WTC11 (cell line): ENCODE measurements around the gene FAM177A1. TPM values are rescaled to one million over a fixed set of nuclear protein-coding genes. Genes with fewer than 3 reads are reported as not detected.

Source experiments
- ATAC-seq: fragments of 200-7000 bp; cut with Tn5 transposase; 2 replicates; pipeline ENCODE4 v1.10.0; 2021; ENCODE audit warnings: mild to moderate bottlenecking, moderate library complexity
- CTCF ChIA-PET: fragments of 300-600 bp; sonication (Branson Sonifier 250); formaldehyde crosslinking; loops from one replicate; lab custom pipeline; 2021; ENCODE audit warnings: antibody characterized with exemption; lab: Charles Lee
- POLR2A ChIA-PET: fragments of 350-600 bp; sonication (Branson Sonifier 250); formaldehyde crosslinking; loops from one replicate; lab custom pipeline; 2021; ENCODE audit warnings: antibody characterized with exemption; lab: Charles Lee
- DNase-seq: peaks from one replicate; pipeline ENCODE4 v3.0.0; 2021; ENCODE audit warnings: low spot score
- H3K27ac Mint-ChIP-seq: 2 replicates; pipeline ENCODE4 v1.8.0; 2021; ENCODE audit warnings: mixed read lengths
- H3K27me3 Mint-ChIP-seq: 2 replicates; pipeline ENCODE4 v1.8.0; 2021; ENCODE audit warnings: low read depth, mild to moderate bottlenecking, moderate library complexity, mixed read lengths
- H3K36me3 Mint-ChIP-seq: 2 replicates; pipeline ENCODE4 v1.8.0; 2021; ENCODE audit warnings: mixed read lengths
- H3K4me1 Mint-ChIP-seq: 2 replicates; pipeline ENCODE4 v1.8.0; 2022; ENCODE audit warnings: mixed read lengths
- H3K4me3 Mint-ChIP-seq: 2 replicates; pipeline ENCODE4 v1.8.0; 2021; ENCODE audit warnings: mild to moderate bottlenecking, moderate library complexity, mixed read lengths
- H3K9me3 Mint-ChIP-seq: 2 replicates; pipeline ENCODE4 v1.8.0; 2021; ENCODE audit warnings: mixed read lengths
- ATF2 ChIP-seq: sonication (generic); formaldehyde crosslinking; IDR thresholded peaks from 2 replicates; pipeline ENCODE4 v1.8.1; 2022; ENCODE audit warnings: low read depth, missing genetic modification reagents, borderline replicate concordance
- CBFB ChIP-seq: sonication (generic); formaldehyde crosslinking; IDR thresholded peaks from 2 replicates; pipeline ENCODE4 v1.8.1; 2022; ENCODE audit warnings: mild to moderate bottlenecking, low read depth, missing genetic modification reagents
- E2F4 ChIP-seq: sonication (generic); formaldehyde crosslinking; IDR thresholded peaks from 2 replicates; pipeline ENCODE4 v1.8.1; 2022; ENCODE audit warnings: low read depth, mild to moderate bottlenecking, moderate library complexity, missing genetic modification reagents, borderline replicate concordance
- ETV6 ChIP-seq: sonication (generic); formaldehyde crosslinking; IDR thresholded peaks from 2 replicates; pipeline ENCODE4 v1.8.1; 2022; ENCODE audit warnings: mild to moderate bottlenecking, missing genetic modification reagents
- FOXK1 ChIP-seq: sonication (generic); formaldehyde crosslinking; IDR thresholded peaks from 2 replicates; pipeline ENCODE4 v1.8.0; 2022; ENCODE audit warnings: mild to moderate bottlenecking, moderate library complexity, missing genetic modification reagents
- HMGXB4 ChIP-seq: sonication (generic); formaldehyde crosslinking; IDR thresholded peaks from 2 replicates; pipeline ENCODE4 v1.8.1; 2023; ENCODE audit warnings: mild to moderate bottlenecking, moderate library complexity, missing genetic modification reagents
- JAZF1 ChIP-seq: fragments of 250-450 bp; sonication (Bioruptor Pico); IDR thresholded peaks from 2 replicates; pipeline ENCODE4 v1.9.0; 2021; ENCODE audit warnings: moderate library complexity, mild to moderate bottlenecking, inconsistent platforms
- KAT7 ChIP-seq: sonication (generic); formaldehyde crosslinking; IDR thresholded peaks from 2 replicates; pipeline ENCODE4 v1.8.1; 2023; ENCODE audit warnings: missing genetic modification reagents, mild to moderate bottlenecking, borderline replicate concordance
- MAX ChIP-seq: sonication (generic); formaldehyde crosslinking; IDR thresholded peaks from 2 replicates; pipeline ENCODE4 v1.8.0; 2022; ENCODE audit warnings: mild to moderate bottlenecking, missing genetic modification reagents
- NFYB ChIP-seq: sonication (generic); formaldehyde crosslinking; conservative IDR thresholded peaks from 2 replicates; pipeline ENCODE4 v1.8.0; 2022; ENCODE audit warnings: low read depth, missing genetic modification reagents
- PRDM15 ChIP-seq: sonication (generic); formaldehyde crosslinking; IDR thresholded peaks from 2 replicates; pipeline ENCODE4 v1.8.0; 2022; ENCODE audit warnings: missing genetic modification reagents
- SOX15 ChIP-seq: fragments of 250-450 bp; sonication (Bioruptor Pico); IDR thresholded peaks from 2 replicates; pipeline ENCODE4 v1.9.0; 2021; ENCODE audit warnings: mild to moderate bottlenecking
- SP1 ChIP-seq: sonication (generic); formaldehyde crosslinking; conservative IDR thresholded peaks from 2 replicates; pipeline ENCODE4 v1.8.1; 2022; ENCODE audit warnings: missing genetic modification reagents
- TEAD1 ChIP-seq: sonication (generic); formaldehyde crosslinking; IDR thresholded peaks from 2 replicates; pipeline ENCODE4 v1.8.0; 2022; ENCODE audit warnings: mild to moderate bottlenecking, missing genetic modification reagents
- ZNF138 ChIP-seq: sonication (generic); formaldehyde crosslinking; conservative IDR thresholded peaks from 2 replicates; pipeline ENCODE4 v1.8.1; 2022; ENCODE audit warnings: mild to moderate bottlenecking, moderate library complexity, missing genetic modification reagents
- ZNF219 ChIP-seq: sonication (generic); formaldehyde crosslinking; IDR thresholded peaks from 2 replicates; pipeline ENCODE4 v1.8.0; 2023; ENCODE audit warnings: missing genetic modification reagents, mild to moderate bottlenecking, borderline replicate concordance
- ZNF232 ChIP-seq: sonication (generic); formaldehyde crosslinking; IDR thresholded peaks from 2 replicates; pipeline ENCODE4 v1.8.0; 2022; ENCODE audit warnings: mild to moderate bottlenecking, missing genetic modification reagents
- ZNF396 ChIP-seq: fragments of 250-450 bp; sonication (Bioruptor Pico); IDR thresholded peaks from 2 replicates; pipeline ENCODE4 v1.8.0; 2021; ENCODE audit warnings: mild to moderate bottlenecking, moderate library complexity, borderline replicate concordance
- ZNF423 ChIP-seq: fragments of 250-450 bp; sonication (Bioruptor Pico); IDR thresholded peaks from 2 replicates; pipeline ENCODE4 v2.1.2; 2022; ENCODE audit warnings: mild to moderate bottlenecking, moderate library complexity
- ZNF532 ChIP-seq: fragments of 250-450 bp; sonication (Bioruptor Pico); IDR thresholded peaks from 2 replicates; pipeline ENCODE4 v1.9.0; 2021; ENCODE audit warnings: mild to moderate bottlenecking, borderline replicate concordance
- total RNA-seq: library from RNA; stranded (reverse); gene quantifications from 3 replicates; pipeline ENCODE4 v1.2.3, GENCODE V29; 2021

The FAM177A1 gene
- total RNA-seq, 1 experiment from 2014 or later: 44.7 TPM

GRCh38 chr14:35004839-35005238, 41.2 kb upstream of the FAM177A1 start:
- CTCF ChIA-PET: no interaction called here
- POLR2A ChIA-PET: no interaction called here

More at GRCh38 chr14:35004839-35005238, 41.2 kb upstream of the FAM177A1 start:
- Mint-ChIP-seq H3K9me3 (no peaks in the 10 kb centered on the region), H3K36me3 (peaks cover 18% of the 10 kb centered on the region), H3K27ac (no peak overlapping the region), H3K27me3 (no peaks in the 10 kb centered on the region), H3K4me3 (no peak overlapping the region), H3K4me1 (no peaks in the 10 kb centered on the region)
- TF ChIP-seq CBFB: no peak
- no peak for TF ChIP-seq HMGXB4 (CRISPR knock-in tag)
- TF ChIP-seq ZNF219: no peak
- no peak for TF ChIP-seq SOX15 (CRISPR knock-in tag)
- no peak for TF ChIP-seq TEAD1 (CRISPR knock-in tag)
- no peak for TF ChIP-seq PRDM15 (CRISPR knock-in tag)
- TF ChIP-seq ZNF396 (CRISPR knock-in tag): no peak
- TF ChIP-seq ZNF138: no peak
- TF ChIP-seq E2F4 (CRISPR knock-in tag): no peak
- TF ChIP-seq ATF2: no peak
- no peak for TF ChIP-seq SP1 (CRISPR knock-in tag)
- no peak for TF ChIP-seq FOXK1 (CRISPR knock-in tag)
- no peak for TF ChIP-seq ZNF532 (CRISPR knock-in tag)
- no peak for TF ChIP-seq NFYB (CRISPR knock-in tag)
- no peak for TF ChIP-seq ETV6
- no peak for TF ChIP-seq ZNF423 (CRISPR knock-in tag)
- TF ChIP-seq MAX (CRISPR knock-in tag): no peak
- no peak for TF ChIP-seq KAT7 (CRISPR knock-in tag)
- TF ChIP-seq JAZF1: no peak
- no peak for TF ChIP-seq ZNF232 (CRISPR knock-in tag)
- DNase-seq (no peak), ATAC-seq (no peak)
